GM23338 (cell line): ENCODE data around the gene CEP295NL. TPM values are rescaled to one million over a fixed set of nuclear protein-coding genes. Genes with fewer than 3 reads are reported as not detected.

Experiments used
- ATAC-seq: fragments of 200-7000 bp; cut with Tn5 transposase; 3 replicates; pipeline ENCODE4 v1.9.1; 2020
- DNase-seq: peaks from one replicate; pipeline ENCODE4 v3.0.0-alpha.2; 2015; ENCODE audit warnings: low spot score
- H2AFZ ChIP-seq: fragments of 200-600 bp; sonication (generic); 2 replicates; pipeline ENCODE4 v1.8.0; 2016; ENCODE audit warnings: antibody characterized with exemption, mild to moderate bottlenecking, moderate library complexity
- H3F3A ChIP-seq: fragments of 200-600 bp; sonication (generic); replicated peaks from 2 replicates; pipeline ENCODE4 v1.8.0; 2017; ENCODE audit warnings: antibody characterized with exemption, mixed run types, low read depth
- H3K27ac ChIP-seq: fragments of 200-600 bp; sonication (generic); 2 replicates; pipeline ENCODE4 v1.6.1; 2016; ENCODE audit warnings: low read depth
- H3K27me3 ChIP-seq: fragments of 200-600 bp; sonication (generic); 2 replicates; pipeline ENCODE4 v1.8.0; 2016; ENCODE audit warnings: mild to moderate bottlenecking, mixed run types, moderate library complexity; ENCODE audit not compliant: insufficient read depth
- H3K36me3 ChIP-seq: fragments of 200-600 bp; sonication (generic); 2 replicates; pipeline ENCODE4 v1.8.0; 2016; ENCODE audit warnings: mild to moderate bottlenecking; ENCODE audit not compliant: insufficient read depth
- H3K4me1 ChIP-seq: fragments of 200-600 bp; sonication (generic); 2 replicates; pipeline ENCODE4 v1.8.0; 2016; ENCODE audit warnings: mild to moderate bottlenecking, moderate library complexity; ENCODE audit not compliant: insufficient read depth
- H3K4me2 ChIP-seq: fragments of 200-600 bp; sonication (generic); 2 replicates; pipeline ENCODE4 v1.7.1; 2017; ENCODE audit warnings: mixed run types
- H3K4me3 ChIP-seq: fragments of 200-600 bp; sonication (generic); 2 replicates; pipeline ENCODE4 v1.6.1; 2016; ENCODE audit warnings: mixed run types
- H3K79me2 ChIP-seq: fragments of 200-600 bp; sonication (generic); replicated peaks from 2 replicates; pipeline ENCODE4 v1.8.0; 2017; ENCODE audit warnings: mild to moderate bottlenecking; ENCODE audit not compliant: insufficient read depth
- H3K9me2 ChIP-seq: fragments of 200-600 bp; sonication (generic); 2 replicates; pipeline ENCODE4 v1.8.0; 2017; ENCODE audit not compliant: insufficient read depth
- H4K20me1 ChIP-seq: fragments of 200-600 bp; sonication (generic); replicated peaks from 2 replicates; pipeline ENCODE4 v1.8.0; 2017; ENCODE audit warnings: mild to moderate bottlenecking; ENCODE audit not compliant: insufficient read depth
- H3K27ac Mint-ChIP-seq: 2 replicates; pipeline ENCODE4 v1.8.0; 2020; ENCODE audit warnings: inconsistent platforms, mild to moderate bottlenecking, moderate library complexity, mixed read lengths
- H3K27me3 Mint-ChIP-seq: 3 replicates; pipeline ENCODE4 v1.8.0; 2022; ENCODE audit warnings: low read depth, mild to moderate bottlenecking, moderate library complexity, mixed read lengths, inconsistent platforms; ENCODE audit not compliant: insufficient read depth, poor library complexity
- H3K36me3 Mint-ChIP-seq: 3 replicates; pipeline ENCODE4 v1.8.0; 2021; ENCODE audit warnings: low read depth, mild to moderate bottlenecking, inconsistent platforms, moderate library complexity, mixed read lengths
- H3K4me1 Mint-ChIP-seq: 3 replicates; pipeline ENCODE4 v1.8.0; 2020; ENCODE audit warnings: mild to moderate bottlenecking, inconsistent platforms, mixed read lengths
- H3K4me3 Mint-ChIP-seq: 3 replicates; pipeline ENCODE4 v1.8.0; 2021; ENCODE audit warnings: moderate library complexity, mild to moderate bottlenecking, inconsistent platforms, mixed read lengths
- H3K9me3 Mint-ChIP-seq: 3 replicates; pipeline ENCODE4 v1.8.0; 2020; ENCODE audit warnings: moderate library complexity, mild to moderate bottlenecking, inconsistent platforms, mixed read lengths
- CREB1 ChIP-seq: fragments of 250-450 bp; sonication (Bioruptor Pico); IDR thresholded peaks from 2 replicates; pipeline ENCODE4 v1.5.0; 2020; ENCODE audit warnings: low read depth, mild to moderate bottlenecking, moderate library complexity
- ETS1 ChIP-seq: IDR thresholded peaks from 2 replicates; pipeline ENCODE4 v1.6.1; 2016; ENCODE audit warnings: antibody characterized with exemption
- EZH2 ChIP-seq: fragments of 200-600 bp; sonication (generic); IDR thresholded peaks from one replicate; pipeline ENCODE4 v1.8.0; 2017; ENCODE audit warnings: antibody characterized with exemption, mild to moderate bottlenecking, low read depth; ENCODE audit not compliant: unreplicated experiment
- EZH2phosphoT487 ChIP-seq: fragments of 200-600 bp; sonication (generic); IDR thresholded peaks from one replicate; pipeline ENCODE4 v1.8.1; 2018; ENCODE audit warnings: antibody characterized with exemption; ENCODE audit not compliant: unreplicated experiment
- JUNB ChIP-seq: IDR thresholded peaks from one replicate; pipeline ENCODE4 v1.6.1; 2016; ENCODE audit warnings: antibody characterized with exemption; ENCODE audit not compliant: unreplicated experiment
- NANOG ChIP-seq: IDR thresholded peaks from 2 replicates; pipeline ENCODE4 v1.6.1; 2016; ENCODE audit warnings: antibody characterized with exemption, borderline replicate concordance
- POLR2AphosphoS5 ChIP-seq: IDR thresholded peaks from 2 replicates; pipeline ENCODE4 v1.6.1; 2016; ENCODE audit warnings: antibody characterized with exemption, low read depth
- REST ChIP-seq: IDR thresholded peaks from one replicate; pipeline ENCODE4 v1.6.1; 2018; ENCODE audit warnings: antibody characterized with exemption; ENCODE audit not compliant: unreplicated experiment
- ZNF114 ChIP-seq: fragments of 250-450 bp; sonication (Bioruptor Pico); IDR thresholded peaks from 2 replicates; pipeline ENCODE4 v1.5.0; 2020; ENCODE audit warnings: mild to moderate bottlenecking, moderate library complexity
- ZNF331 ChIP-seq: fragments of 250-450 bp; sonication (Bioruptor Pico); IDR thresholded peaks from 2 replicates; pipeline ENCODE4 v1.5.0; 2020; ENCODE audit warnings: low read depth, mild to moderate bottlenecking, moderate library complexity
- ZNF462 ChIP-seq: fragments of 250-450 bp; sonication (Bioruptor Pico); IDR thresholded peaks from 2 replicates; pipeline ENCODE4 v1.5.0; 2020; ENCODE audit warnings: mild to moderate bottlenecking, moderate library complexity
- polyA plus RNA-seq: library from polyadenylated mRNA; unstranded; fragments of >200 nt; fragmentation: Nextera tagmentation; extraction: Ambion mirVana; gene quantifications from 2 replicates; pipeline ENCODE4 v1.2.1, GENCODE V29; 2016
- total RNA-seq: library from RNA; depleted of rRNA; stranded (reverse); fragments of >200 nt; shearing (Covaris generic); gene quantifications from 2 replicates; pipeline ENCODE4 v1.2.3, GENCODE V29; 2014

CEP295NL gene
- total and polyA plus RNA-seq, 2 experiments from 2014 or later: 0.69 TPM; not detected in 1

- no peak for TF ChIP-seq EZH2phosphoT487
- TF ChIP-seq ZNF114 (CRISPR knock-in tag): no peak
- TF ChIP-seq NANOG: no peak
- no peak for TF ChIP-seq JUNB
- no peak for TF ChIP-seq ZNF331 (CRISPR knock-in tag)
- TF ChIP-seq EZH2: no peak
- TF ChIP-seq ETS1: no peak
- TF ChIP-seq CREB1 (CRISPR knock-in tag): no peak
- no peak for TF ChIP-seq REST
Observed at GRCh38 chr17:78873519-78874340, 29.3 kb downstream of the CEP295NL start (continued).

- peaks cover 12% of the 10 kb centered on the region for H3K27me3 Mint-ChIP-seq
- no peak for ATAC-seq
- TF ChIP-seq EZH2 (no peak), ZNF331 (CRISPR knock-in tag) (no peak), ZNF462 (CRISPR knock-in tag) (no peak), JUNB (no peak), POLR2AphosphoS5 (no peak)
Observed at GRCh38 chr17:78872486-78872885, 30.5 kb downstream of the CEP295NL start.

More at GRCh38 chr17:78872486-78872885, 30.5 kb downstream of the CEP295NL start:
- no peaks in the 10 kb centered on the region for H3K9me2 ChIP-seq
- peaks cover 9% of the 10 kb centered on the region for H3K36me3 Mint-ChIP-seq
- no peaks in the 10 kb centered on the region; the same call in none of the 2 replicates for H4K20me1 ChIP-seq
- DNase-seq: no peak
- no peak overlapping the region for H2AFZ ChIP-seq
- H3K36me3 ChIP-seq: no peaks in the 10 kb centered on the region
- H3K4me1 Mint-ChIP-seq: peaks cover 6% of the 10 kb centered on the region; the same call in 2 of the 3 replicates
- no peak overlapping the region for H3K4me2 ChIP-seq
- H3F3A ChIP-seq: no peaks in the 10 kb centered on the region
- H3K27ac ChIP-seq: no peak overlapping the region
- H3K4me3 Mint-ChIP-seq: no peak overlapping the region
- no peaks in the 10 kb centered on the region for H3K9me3 Mint-ChIP-seq
- H3K27me3 ChIP-seq: no peaks in the 10 kb centered on the region
- no peak overlapping the region for H3K27ac Mint-ChIP-seq
- no peaks in the 10 kb centered on the region for H3K4me1 ChIP-seq
- H3K4me3 ChIP-seq: no peak overlapping the region
- 0 out of 2 replicates have a peak, but pooled peaks cover 4% of the 10 kb centered on the region for H3K79me2 ChIP-seq
